Breast epithelium (tissue), 4 donors: Measurements from ENCODE around the gene TRAPPC6A. TPM values are rescaled to one million over a fixed set of nuclear protein-coding genes. Genes with fewer than 3 reads are reported as not detected.
A peak's percentile ranks its signal among the peaks of the same experiment; 100 is the strongest.

ENCODE experiments used
- DNase-seq, 2 donors: peaks; one replicate each; pipeline ENCODE4 v3.0.0-alpha.2; 2019; ENCODE audit warnings: low spot score in 2 of 2
- H3K27ac ChIP-seq, 2 donors: fragments of 200-600 bp; sonication (generic) in 1 of 2; one replicate each; pipeline ENCODE4 v1.5.1; 2016 to 2019; ENCODE audit warnings: mild to moderate bottlenecking in 1 of 2
- H3K27me3 ChIP-seq, 2 donors: fragments of 200-600 bp; sonication (generic) in 1 of 2; one replicate each; pipeline versions ENCODE4 v1.5.1 to v1.6.0; 2017 to 2019; ENCODE audit warnings: control low read depth in 1 of 2, mild to moderate bottlenecking in 1 of 2
- H3K36me3 ChIP-seq: fragments of 200-600 bp; one replicate; pipeline ENCODE4 v1.5.1; 2019
- H3K4me1 ChIP-seq, 2 donors: fragments of 200-600 bp; sonication (generic); one replicate each; pipeline ENCODE4 v1.5.1; 2016 to 2019; ENCODE audit warnings: control low read depth in 1 of 2
- H3K4me3 ChIP-seq, 3 donors: fragments of 200-600 bp; sonication (generic); 1 replicate in 2 of 3; 2 replicates in 1 of 3; pipeline ENCODE4 v1.5.1; 2016 to 2019; ENCODE audit warnings: mild to moderate bottlenecking in 3 of 3, moderate library complexity in 2 of 3
- H3K9me3 ChIP-seq, 2 donors: fragments of 200-600 bp; sonication (generic) in 1 of 2; one replicate each; pipeline ENCODE4 v1.5.1; 2016 to 2019; ENCODE audit warnings: control low read depth in 1 of 2
- CTCF ChIP-seq, 3 donors: fragments of 450-650 bp; IDR thresholded peaks; one replicate each; pipeline ENCODE4 v1.5.1; 2016 to 2017; ENCODE audit warnings: antibody characterized with exemption in 3 of 3, mild to moderate bottlenecking in 3 of 3, moderate library complexity in 3 of 3
- POLR2A ChIP-seq: fragments of 450-650 bp; IDR thresholded peaks from one replicate; pipeline ENCODE4 v1.6.1; 2016; ENCODE audit warnings: antibody characterized with exemption, mild to moderate bottlenecking, moderate library complexity
- POLR2AphosphoS5 ChIP-seq, 3 donors: sonication (generic); formaldehyde crosslinking; IDR thresholded peaks; one replicate each; pipeline ENCODE4 v1.6.1; 2017; ENCODE audit warnings: antibody characterized with exemption in 3 of 3
- intact Hi-C: fragments of 100-400 bp; cut with DNase I; formaldehyde crosslinking; loops from one replicate; pipeline ENCODE4 v1.15.1; 2023; ENCODE audit warnings: low total_unique reads
- total RNA-seq, 3 donors: library from RNA; depleted of rRNA; stranded (reverse); fragments of >200 nt; gene quantifications; one replicate each; pipeline ENCODE4 v1.1.0, GENCODE V29; 2016

The TRAPPC6A gene
- total RNA-seq, 3 donors from 2014 or later = 29.5 to 54.4 (median 34.7) TPM

GRCh38 chr19:45138303-45138751 is 39.7 kb downstream of the TRAPPC6A start:
- Histone ChIP-seq H3K27ac (no peak overlapping the region), H3K9me3 (no peaks in the 10 kb centered on the region), H3K4me1 (no peaks in the 10 kb centered on the region), H3K27me3 (no peaks in the 10 kb centered on the region), H3K4me3 (no peak overlapping the region), H3K36me3 (no peaks in the 10 kb centered on the region)
- TF ChIP-seq POLR2AphosphoS5 (IDR thresholded peaks at IDR 0.05) (no peak), CTCF (IDR thresholded peaks at IDR 0.05) (no peak), POLR2A (no peak)
- DNase-seq = no peak
- intact Hi-C loops = no loop called here

GRCh38 chr19:45137179-45137761 is 40.8 kb downstream of the TRAPPC6A start:
- Histone ChIP-seq H3K9me3 (no peaks in the 10 kb centered on the region), H3K4me3 (no peak overlapping the region), H3K4me1 (no peaks in the 10 kb centered on the region), H3K27me3 (no peaks in the 10 kb centered on the region), H3K36me3 (no peaks in the 10 kb centered on the region), H3K27ac (no peak overlapping the region)
- intact Hi-C loops = no loop called here
- TF ChIP-seq POLR2A (no peak), POLR2AphosphoS5 (IDR thresholded peaks at IDR 0.05) (no peak), CTCF (IDR thresholded peaks at IDR 0.05) (no peak)
- no peak for DNase-seq

GRCh38 chr19:45136507-45137178 is 41.4 kb downstream of the TRAPPC6A start:
- H3K27me3 ChIP-seq = no peaks in the 10 kb centered on the region
- DNase-seq = no peak
- H3K27ac ChIP-seq = peak overlapping the region in 1 of 2 donors; percentile 32
- H3K36me3 ChIP-seq = no peaks in the 10 kb centered on the region
- TF ChIP-seq POLR2AphosphoS5 (IDR thresholded peaks at IDR 0.05) (no peak), CTCF (IDR thresholded peaks at IDR 0.05) (no peak), POLR2A (no peak)
- no peaks in the 10 kb centered on the region for H3K4me1 ChIP-seq
- intact Hi-C loops = no loop called here
- H3K9me3 ChIP-seq = no peaks in the 10 kb centered on the region
- H3K4me3 ChIP-seq = no peak overlapping the region

- intact Hi-C loops = no loop called here
- Histone ChIP-seq H3K9me3 (no peaks in the 10 kb centered on the region), H3K27ac (no peak overlapping the region), H3K36me3 (no peaks in the 10 kb centered on the region), H3K4me3 (no peak overlapping the region), H3K4me1 (no peaks in the 10 kb centered on the region), H3K27me3 (no peaks in the 10 kb centered on the region)
- DNase-seq = no peak
- TF ChIP-seq POLR2A (no peak), CTCF (IDR thresholded peaks at IDR 0.05) (no peak), POLR2AphosphoS5 (IDR thresholded peaks at IDR 0.05) (no peak)
Observed at GRCh38 chr19:45135176-45135885, 42.7 kb downstream of the TRAPPC6A start.

GRCh38 chr19:45133661-45134060 is 44.4 kb downstream of the TRAPPC6A start:
- Histone ChIP-seq H3K4me3 (no peak overlapping the region), H3K36me3 (no peaks in the 10 kb centered on the region), H3K4me1 (no peaks in the 10 kb centered on the region), H3K9me3 (no peaks in the 10 kb centered on the region), H3K27me3 (no peaks in the 10 kb centered on the region), H3K27ac (no peak overlapping the region)
- DNase-seq = no peak
- intact Hi-C loops = no loop called here
- no peak for TF ChIP-seq POLR2A
- TF ChIP-seq CTCF (IDR thresholded peaks at IDR 0.05) = no peak
- no peak for TF ChIP-seq POLR2AphosphoS5 (IDR thresholded peaks at IDR 0.05)
